HFF-Myc (cell line): Measurements from ENCODE around the gene MFSD12.

Experiments used
- DNase-seq: peaks from one replicate; pipeline ENCODE4 v3.0.0-alpha.2; 2011; ENCODE audit warnings: low read depth; ENCODE audit errors: extremely low read depth
- H3K4me3 ChIP-seq: replicated peaks from 2 replicates; pipeline ENCODE4 v1.5.1; 2011; ENCODE audit warnings: low read depth, mild to moderate bottlenecking, control low read depth, low read length
- TF ChIP-seq, protein P1 (sequence below): IDR thresholded peaks from 2 replicates; pipeline ENCODE4 v1.5.1; 2012; ENCODE audit warnings: mild to moderate bottlenecking, low read depth, low read length, control low read depth; ENCODE audit errors: missing control alignments

MFSD12 gene

DNA sequence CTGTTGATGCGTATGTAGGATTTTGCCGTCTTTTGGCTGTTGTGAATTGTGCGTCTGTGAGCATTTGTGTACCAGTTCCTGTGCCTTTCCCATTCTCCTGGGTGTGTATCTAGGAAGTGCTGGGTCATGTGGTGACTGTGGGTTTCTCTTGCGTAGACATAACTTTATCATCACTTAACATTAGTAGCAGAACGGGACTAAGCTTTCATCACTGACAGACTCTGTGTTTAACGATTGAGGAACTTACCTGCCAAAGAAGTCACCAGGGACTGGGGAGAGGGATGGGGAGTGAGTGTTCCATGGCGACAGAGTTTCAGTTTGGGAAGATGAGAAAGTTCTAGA is 36.3 kb downstream of the MFSD12 start:
- TF ChIP-seq, protein P1, sequence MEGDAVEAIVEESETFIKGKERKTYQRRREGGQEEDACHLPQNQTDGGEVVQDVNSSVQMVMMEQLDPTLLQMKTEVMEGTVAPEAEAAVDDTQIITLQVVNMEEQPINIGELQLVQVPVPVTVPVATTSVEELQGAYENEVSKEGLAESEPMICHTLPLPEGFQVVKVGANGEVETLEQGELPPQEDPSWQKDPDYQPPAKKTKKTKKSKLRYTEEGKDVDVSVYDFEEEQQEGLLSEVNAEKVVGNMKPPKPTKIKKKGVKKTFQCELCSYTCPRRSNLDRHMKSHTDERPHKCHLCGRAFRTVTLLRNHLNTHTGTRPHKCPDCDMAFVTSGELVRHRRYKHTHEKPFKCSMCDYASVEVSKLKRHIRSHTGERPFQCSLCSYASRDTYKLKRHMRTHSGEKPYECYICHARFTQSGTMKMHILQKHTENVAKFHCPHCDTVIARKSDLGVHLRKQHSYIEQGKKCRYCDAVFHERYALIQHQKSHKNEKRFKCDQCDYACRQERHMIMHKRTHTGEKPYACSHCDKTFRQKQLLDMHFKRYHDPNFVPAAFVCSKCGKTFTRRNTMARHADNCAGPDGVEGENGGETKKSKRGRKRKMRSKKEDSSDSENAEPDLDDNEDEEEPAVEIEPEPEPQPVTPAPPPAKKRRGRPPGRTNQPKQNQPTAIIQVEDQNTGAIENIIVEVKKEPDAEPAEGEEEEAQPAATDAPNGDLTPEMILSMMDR, result no peak
- DNase-seq, result no peak
- H3K4me3 ChIP-seq, result no peak overlapping the region

DNA sequence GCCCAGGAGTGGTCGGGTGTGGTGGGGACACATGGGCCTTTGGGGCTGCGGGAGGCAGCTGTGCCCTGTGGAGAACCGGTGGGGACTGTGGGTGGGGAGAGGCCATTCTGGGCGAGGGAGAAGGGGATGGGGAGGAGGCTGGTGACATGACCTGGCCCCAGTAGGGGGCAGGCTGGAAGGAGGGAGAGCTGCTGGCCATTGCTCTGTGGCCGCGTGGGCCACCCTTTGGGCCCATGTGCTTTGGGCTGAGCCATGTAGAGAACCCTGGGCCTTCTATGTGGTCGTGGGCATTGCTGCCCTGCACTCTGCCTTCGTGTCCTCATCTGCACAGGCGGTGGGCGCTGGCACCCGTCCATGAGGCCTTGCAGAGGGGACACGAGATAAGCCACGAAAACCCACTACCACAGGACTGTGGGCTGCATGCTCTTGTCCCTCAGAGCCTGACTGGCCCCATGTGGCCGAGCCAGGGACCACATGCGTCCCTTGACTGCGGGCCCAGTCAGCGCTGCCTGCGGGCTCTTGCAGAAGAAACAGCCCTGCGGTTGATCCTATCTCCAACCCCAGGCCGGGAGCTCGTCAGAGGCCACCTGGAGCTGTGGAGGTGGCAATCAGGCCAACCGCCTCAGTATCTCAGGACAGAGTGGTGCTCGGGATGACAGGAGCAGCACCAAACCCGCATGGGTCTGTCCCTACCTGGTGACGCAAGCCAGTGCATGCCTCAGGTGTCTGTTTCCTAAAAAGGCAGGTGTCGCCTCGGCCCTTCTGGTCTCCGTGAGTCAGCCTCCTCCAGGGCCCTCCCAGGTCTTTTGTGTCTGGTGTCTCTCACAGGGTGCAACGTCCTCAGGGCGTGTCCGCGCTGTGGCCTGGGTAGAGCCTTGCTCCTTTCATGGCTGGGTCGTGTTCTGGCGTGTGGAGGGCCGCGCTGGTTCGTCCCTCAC is 37.0 kb downstream of the MFSD12 start:
- TF ChIP-seq, protein P1, result no peak
- no peak for DNase-seq
- no peak overlapping the region for H3K4me3 ChIP-seq

DNA sequence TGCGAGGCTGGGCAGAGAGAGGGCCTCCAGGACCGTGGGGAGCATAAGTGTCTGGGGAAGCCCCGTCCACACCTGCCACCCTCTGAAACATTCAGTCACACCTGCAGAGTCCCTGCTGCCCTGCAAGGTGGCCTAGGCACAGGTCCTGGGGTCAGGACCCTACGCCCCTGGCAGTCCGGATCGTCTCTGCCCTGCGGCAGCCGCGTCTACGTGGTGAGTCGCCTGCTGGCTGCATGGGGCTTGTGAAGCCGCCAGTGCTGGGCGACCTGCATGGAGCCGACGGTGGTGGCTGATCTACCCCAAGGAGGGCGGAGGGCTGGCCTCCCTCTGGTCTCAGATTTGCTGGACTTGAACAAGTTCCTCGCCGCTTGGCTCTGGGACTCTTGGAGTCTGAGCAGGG is 38.3 kb downstream of the MFSD12 start:
- DNase-seq, result no peak
- TF ChIP-seq, protein P1, result no peak
- H3K4me3 ChIP-seq, result no peak overlapping the region

DNA sequence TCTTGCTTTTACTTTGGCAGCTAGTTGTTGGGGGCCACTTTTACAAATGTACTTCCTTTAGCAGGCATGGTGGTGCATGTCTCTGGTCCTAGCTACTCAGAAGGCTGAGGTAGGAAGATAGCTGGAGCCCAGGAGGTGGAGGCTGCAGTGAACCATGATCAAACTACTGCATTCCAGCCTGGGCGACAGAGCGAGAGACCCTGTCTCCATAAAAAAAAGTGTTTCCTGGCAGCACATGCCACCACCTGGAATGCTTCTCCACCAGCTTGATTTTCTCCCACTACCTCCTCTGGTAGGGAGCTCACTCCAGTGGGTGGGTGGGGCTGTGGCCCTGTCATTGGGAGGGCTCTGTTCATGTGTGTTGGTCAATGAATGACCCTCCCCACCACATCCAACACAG is 38.7 kb downstream of the MFSD12 start:
- no peak overlapping the region for H3K4me3 ChIP-seq
- DNase-seq, result no peak
- TF ChIP-seq, protein P1, result no peak

DNA sequence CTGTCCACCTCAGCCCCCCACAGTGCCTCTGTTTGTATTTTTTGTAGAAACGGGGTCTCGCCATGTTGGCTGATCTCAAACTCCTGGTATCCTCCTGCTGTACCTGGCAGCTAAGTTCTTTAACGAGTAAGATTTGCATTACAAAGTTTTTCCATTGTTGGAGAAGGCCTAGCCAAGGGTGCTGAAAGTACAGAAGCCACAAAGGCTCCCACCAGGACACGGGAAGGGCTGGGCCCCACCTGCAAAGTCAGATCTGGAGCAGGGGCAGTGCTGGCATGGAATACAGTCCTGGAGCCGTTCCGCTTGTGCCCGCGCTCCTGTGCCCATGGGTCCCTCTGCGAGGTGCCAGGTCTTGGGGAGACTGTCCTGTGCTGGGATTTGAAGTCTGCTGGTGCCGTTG is 39.1 kb downstream of the MFSD12 start:
- TF ChIP-seq, protein P1, result no peak
- H3K4me3 ChIP-seq, result no peak overlapping the region
- DNase-seq, result no peak

DNA sequence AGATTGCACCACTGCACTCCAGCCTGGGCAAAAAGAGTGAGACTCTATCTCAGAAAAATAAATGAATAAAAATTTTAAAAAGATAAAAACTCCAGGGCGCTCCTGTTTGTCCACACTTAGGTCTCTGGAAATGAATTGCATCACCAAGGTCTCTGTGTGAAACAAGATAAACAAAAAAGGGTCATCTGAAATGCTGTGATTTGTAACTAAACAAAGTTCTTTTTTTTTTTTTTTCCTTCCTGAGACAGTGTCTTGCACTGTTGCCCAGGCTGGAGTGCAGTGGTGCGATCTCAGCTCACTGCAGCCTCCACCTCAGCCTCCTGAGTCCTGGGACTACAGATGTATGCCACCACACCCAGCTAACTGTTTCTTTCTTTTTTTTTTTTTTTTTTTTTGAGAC is 39.7 kb downstream of the MFSD12 start:
- H3K4me3 ChIP-seq, result no peak overlapping the region
- TF ChIP-seq, protein P1, result no peak

More for the DNA sequence above, 39.7 kb downstream of the MFSD12 start:
- no peak for DNase-seq
